ENCODE measurements around the gene BRAF. TPM values are rescaled to one million over a fixed set of nuclear protein-coding genes. Genes with fewer than 3 reads are reported as not detected.

Gene BRAF
- total RNA-seq, 8 experiments from 2014 or later = 19.4 to 43.5 (median 31.4) TPM

Other genes with a start within 250 kb of the BRAF start
- 100 to 1,000 TPM; 168 to 313 (median 248) TPM for gene NDUFB2, start 228.2 kb downstream of the BRAF start, total RNA-seq
- gene MRPS33, start 90.0 kb upstream of the BRAF start, total RNA-seq = 100 to 1,000 TPM in 1 of 8 experiments, 10 to 100 TPM in 7; 69.1 to 182 (median 76.6) TPM
- gene TMEM178B, start 149.1 kb upstream of the BRAF start, total RNA-seq = 10 to 100 TPM in 5 of 8 experiments, 1 to 10 TPM in 2, under 1 TPM in 1; 0.56 to 29.8 (median 17.1) TPM

All from motor neuron (in vitro differentiated cells).